ENCODE results near the gene FYCO1. TPM values are rescaled to one million over a fixed set of nuclear protein-coding genes. Genes with fewer than 3 reads are reported as not detected.
"Not testable (repeated sequence)": the region's sequence is repeated elsewhere in the genome, so short reads cannot be mapped to it uniquely, and the experiment has no call there.

The FYCO1 gene
- total RNA-seq, 1 experiment from 2014 or later, result 23.6 TPM

DNA sequence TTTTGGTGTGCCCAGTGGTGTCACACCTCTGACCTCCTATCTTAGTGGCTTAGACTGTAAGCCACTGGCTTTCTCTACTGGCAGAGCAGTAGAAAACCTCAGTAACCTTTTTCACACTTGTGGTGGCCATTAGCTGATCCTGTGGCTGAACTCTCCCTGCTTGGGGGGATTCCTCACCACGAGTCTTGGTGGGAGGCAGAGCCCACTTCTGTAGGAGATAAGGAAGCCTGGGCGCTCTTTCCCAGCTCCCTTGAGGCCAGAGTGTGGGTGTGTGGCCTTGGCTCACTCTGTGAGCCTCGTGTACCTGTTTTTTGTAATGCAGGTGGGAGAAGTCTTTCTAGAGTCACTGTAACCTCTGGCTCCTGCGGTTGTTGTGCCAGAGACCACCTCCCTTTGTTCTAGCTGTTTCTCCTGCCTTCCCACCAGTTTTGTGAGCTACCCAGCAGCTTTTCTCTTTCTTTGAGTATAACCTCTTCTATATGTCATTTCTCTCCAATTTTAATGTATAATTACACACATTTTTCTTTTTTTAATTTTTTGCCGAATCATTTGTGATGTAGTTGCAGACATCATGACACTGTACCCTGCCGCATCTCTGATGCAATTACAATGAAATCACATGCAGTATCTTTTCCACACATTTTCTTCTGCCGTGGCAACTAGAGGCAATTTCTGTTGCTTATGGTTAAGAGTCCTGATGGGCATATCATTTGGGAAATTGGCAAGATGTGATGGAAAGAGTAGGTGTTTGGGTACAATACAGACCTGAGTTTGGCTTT, 17.9 kb upstream of the FYCO1 start:
- in situ Hi-C loops (cut with HindIII; ENCODE audit: low pct_unique_long_range_greater_than_20kb, low sequenced_read_pairs), result no loop called here
- no peak for DNase-seq (ENCODE audit: low read depth)

DNA sequence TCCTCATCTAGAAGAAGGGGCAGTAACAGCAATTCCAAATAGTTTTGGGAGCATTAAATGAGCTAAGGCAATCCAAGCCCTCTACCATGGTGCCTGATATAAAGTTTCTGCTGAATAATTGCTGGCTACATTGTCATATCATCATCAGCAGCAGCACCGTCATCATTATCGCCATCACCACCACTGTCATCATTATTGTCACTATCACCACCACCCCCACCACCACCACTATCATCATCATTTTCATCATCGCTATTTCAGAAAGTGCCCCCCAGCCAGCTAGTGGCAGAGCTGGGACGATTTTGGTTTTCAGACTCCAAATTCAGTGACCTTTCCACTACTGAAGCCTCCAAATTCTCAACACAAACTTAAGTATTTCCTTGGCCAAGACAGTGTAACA, 16.6 kb upstream of the FYCO1 start:
- DNase-seq (ENCODE audit: low read depth), result no peak
- in situ Hi-C loops (cut with HindIII; ENCODE audit: low pct_unique_long_range_greater_than_20kb, low sequenced_read_pairs), result no loop called here

DNA sequence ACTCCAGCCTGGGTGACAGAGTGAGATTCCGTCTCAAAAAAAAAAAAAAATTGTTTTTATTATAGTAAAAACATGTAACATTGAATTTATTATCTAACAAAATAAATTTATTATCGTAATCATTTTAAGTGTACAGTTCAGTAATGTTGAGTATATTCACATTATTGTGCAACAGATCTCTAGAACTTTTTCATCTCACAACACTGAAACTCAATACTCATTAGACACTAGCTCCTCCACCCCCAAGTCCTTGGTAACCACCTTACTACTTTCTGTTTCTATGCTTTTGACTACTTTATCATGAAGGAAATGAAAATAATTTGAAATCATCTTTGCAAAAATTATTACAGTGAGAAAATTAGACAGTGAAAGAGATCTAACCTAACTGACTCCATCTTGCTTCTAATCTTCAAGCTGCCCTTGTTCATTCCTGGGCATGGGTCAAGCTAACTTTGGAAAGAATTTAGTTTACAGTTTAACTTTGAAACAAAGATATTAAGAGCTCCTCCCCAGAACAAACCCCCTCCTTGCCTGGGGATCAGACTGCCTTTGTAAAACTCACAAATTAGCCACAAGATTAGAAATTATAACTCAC, 15.0 kb upstream of the FYCO1 start:
- no peak for DNase-seq (ENCODE audit: low read depth)
- in situ Hi-C loops (cut with HindIII; ENCODE audit: low pct_unique_long_range_greater_than_20kb, low sequenced_read_pairs), result no loop called here

DNA sequence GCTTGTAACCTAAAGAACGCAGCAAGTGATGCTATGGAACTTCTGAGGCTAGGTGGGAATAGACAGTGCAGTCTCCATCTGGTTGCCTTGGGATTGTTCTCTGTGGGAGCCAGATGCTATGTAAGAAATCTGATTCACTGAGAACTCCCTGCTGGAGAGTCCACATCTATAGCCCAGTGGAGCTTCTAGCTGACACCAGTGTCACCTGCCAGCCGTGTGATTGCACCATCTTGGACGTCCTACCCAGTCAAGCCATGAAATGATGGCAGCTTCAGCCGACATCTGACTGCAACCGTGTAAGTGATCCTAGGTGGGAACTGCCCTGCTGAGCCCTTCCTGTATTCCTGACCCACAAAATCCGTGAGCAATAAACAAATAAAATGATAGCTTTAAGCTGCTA, 12.4 kb upstream of the FYCO1 start:
- in situ Hi-C loops (cut with HindIII; ENCODE audit: low pct_unique_long_range_greater_than_20kb, low sequenced_read_pairs), result no loop called here

DNA sequence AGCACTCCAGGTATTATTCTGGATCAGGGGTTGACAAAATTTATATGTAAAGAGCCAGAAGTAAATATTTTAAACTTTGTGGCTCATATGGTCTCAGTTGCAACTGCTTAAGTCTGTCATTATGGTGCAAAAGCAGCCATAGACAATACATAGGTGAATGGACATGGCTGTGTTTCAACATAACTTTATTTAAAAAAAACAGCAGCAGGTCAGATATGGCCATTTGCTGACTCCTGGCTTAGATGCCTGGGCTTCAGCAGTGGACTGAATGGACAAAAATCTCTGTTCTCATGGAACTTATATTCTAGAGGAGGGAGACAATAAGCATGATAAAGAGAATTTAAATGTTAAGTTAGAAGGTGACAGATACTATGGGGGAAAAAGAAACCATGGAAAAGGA, 11.7 kb upstream of the FYCO1 start:
- no peak for DNase-seq (ENCODE audit: low read depth)

More for the DNA sequence above, 12.4 kb upstream of the FYCO1 start:
- no peak for DNase-seq (ENCODE audit: low read depth)

DNA sequence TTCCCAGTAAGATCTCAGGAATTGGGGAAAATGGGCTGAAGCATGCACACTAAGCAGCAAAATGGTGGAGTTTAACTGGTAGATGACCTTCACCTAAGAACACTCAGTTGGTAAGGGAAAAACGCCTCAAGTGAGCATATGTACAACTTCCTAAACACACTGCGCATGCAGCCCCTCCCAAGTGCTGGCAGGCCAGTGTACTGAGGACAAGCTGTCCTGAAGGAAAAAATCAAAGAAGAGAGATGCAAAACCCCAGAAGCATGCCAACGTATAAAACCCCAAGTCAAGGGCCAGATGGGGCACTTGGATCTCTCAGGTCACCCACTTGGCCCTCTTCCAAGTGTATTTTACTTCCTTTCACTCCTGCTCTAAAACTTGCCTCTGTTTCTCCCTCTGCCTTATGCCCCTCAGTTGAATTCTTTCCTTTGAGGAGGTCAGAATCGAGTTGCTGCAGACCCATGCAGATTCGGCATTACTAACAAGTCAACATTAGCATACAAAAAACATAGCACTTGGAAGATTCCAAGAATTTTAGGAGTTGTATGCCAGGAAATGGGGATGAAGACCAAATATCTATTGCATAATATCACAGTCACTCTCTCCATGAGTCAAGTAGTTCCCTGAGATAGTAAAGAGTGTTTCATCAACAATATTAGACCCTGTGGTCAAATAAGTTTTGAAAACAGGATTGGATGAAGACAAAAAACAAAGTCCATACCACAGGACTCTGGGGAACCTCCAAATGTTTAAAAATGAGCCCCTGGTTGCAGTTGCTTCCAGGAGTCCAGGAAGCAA, 10.8 kb upstream of the FYCO1 start:
- in situ Hi-C loops (cut with HindIII; ENCODE audit: low pct_unique_long_range_greater_than_20kb, low sequenced_read_pairs), result no loop called here
- DNase-seq (ENCODE audit: low read depth), result no peak

More for the DNA sequence above, 11.7 kb upstream of the FYCO1 start:
- in situ Hi-C loops (cut with HindIII; ENCODE audit: low pct_unique_long_range_greater_than_20kb, low sequenced_read_pairs), result no loop called here

DNA sequence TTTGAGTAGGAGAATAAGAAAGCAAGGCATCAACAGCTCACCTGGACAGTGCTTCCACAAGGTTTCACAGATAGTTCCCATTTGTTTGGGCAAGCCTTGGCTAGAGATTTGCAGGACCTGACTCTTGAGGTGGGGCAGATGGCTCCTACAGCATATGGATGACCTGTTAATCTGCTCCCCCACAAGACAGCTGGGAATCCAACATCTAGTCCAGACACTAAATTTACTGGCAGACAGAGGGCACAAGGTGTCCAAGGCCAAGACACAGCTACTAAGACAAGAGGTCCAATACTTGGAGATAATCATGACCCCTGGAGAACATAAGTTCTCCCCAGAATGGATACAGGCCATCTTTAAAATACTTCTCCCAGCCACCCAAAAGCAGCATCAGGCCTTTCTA, 8.1 kb upstream of the FYCO1 start:
- DNase-seq (ENCODE audit: low read depth); in situ Hi-C loops (cut with HindIII; ENCODE audit: low pct_unique_long_range_greater_than_20kb, low sequenced_read_pairs): not testable (repeated sequence)

DNA sequence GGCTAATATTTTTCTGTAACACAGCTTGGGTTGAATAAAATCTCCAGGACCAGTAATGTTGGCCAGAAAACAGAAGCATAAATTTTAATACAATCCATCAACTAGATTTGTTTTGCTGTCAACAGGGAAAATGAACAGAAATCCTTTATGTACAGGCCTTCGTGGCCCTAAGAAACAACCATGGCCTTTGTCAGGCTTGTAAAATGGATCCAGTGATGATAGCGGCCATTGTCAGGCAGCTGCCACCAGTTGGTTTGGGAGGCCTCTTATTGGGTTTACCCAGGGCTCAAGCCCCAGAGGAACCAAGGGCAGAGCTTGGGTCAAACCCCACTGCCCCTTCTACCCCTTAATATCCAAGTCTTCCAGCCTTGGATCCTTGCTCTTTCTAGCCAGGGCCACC, 5.6 kb upstream of the FYCO1 start:
- DNase-seq (ENCODE audit: low read depth), result no peak
- in situ Hi-C loops (cut with HindIII; ENCODE audit: low pct_unique_long_range_greater_than_20kb, low sequenced_read_pairs), result no loop called here

DNA sequence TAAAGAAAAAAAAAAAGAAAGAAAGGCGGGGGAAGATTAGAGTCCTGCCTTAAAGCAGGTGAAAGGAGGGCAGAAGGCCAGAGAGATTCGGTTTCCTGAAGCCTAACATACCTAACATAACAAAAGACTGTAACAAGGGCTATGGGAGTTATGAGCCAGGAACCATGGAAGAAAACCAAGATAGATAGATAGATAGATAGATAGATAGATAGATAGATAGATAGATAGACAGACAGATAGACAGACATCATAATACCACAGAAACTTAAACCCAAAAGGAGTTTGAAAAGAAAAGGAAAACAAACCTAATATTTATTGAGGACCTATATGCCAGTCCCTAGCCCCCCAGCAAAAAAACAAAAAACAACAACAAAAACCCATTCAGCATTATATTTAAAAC, 2.3 kb upstream of the FYCO1 start:
- no peak for DNase-seq (ENCODE audit: low read depth)
- in situ Hi-C loops (cut with HindIII; ENCODE audit: low pct_unique_long_range_greater_than_20kb, low sequenced_read_pairs), result no loop called here

DNA sequence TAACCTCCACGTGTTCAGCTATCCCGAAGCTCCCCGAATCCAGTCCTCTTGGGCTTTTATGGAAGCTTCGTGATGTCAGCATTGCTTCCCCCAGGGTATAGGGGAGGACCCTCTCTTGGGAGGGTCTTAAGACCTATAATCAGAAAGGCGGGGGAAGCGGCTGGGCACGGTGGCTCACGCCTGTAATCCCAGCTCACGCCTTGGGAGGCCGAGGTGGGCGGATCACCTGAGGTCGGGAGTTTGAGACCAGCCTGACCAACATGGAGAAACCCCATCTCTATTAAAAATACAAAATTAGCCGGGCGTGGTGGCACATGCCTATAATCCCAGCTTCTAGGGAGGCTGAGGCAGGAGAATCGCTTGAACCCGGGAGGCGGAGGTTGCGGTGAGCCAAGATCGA, 1.9 kb upstream of the FYCO1 start:
- in situ Hi-C loops (cut with HindIII; ENCODE audit: low pct_unique_long_range_greater_than_20kb, low sequenced_read_pairs); DNase-seq (ENCODE audit: low read depth): not testable (repeated sequence)

DNA sequence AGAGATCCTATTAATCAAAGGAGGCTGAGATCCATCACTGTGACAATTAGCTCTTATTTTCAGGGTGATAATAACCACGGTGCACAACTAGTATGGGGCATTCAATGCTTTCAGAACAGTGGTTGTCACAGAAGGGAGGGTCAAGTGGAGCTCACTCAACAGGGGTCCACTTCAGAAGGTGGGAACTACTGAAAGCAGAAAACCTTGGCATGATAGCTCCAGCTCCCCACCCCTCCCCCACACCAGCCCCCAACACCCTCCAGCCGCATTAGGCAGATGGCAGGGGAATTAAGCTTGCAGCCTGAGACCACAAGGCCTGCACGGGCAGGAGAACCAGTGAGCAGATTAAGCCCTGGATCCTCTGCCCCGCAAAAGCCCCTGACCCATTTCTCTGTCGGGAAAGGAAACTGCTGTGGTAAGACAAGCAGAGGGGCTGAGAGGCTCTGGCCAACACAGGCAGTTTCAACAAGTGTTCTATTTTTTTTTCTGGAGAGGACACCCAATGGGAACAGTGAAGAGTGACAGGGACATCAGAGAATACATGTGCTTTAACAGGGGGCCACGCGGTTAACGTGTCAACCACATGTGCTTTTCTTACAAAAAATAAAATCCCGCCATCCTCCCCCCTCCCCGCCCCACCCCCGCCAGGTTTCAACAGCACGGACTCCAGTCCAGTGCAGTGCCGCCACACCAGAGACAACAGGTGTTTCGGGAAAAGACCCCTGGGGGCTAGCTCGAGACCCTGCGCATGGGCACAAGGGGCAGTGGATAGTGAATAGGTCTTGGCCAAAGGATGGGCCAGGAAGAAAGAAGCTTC, 997 bp downstream of the FYCO1 start:
- no peak for DNase-seq (ENCODE audit: low read depth)
- in situ Hi-C loops (cut with HindIII; ENCODE audit: low pct_unique_long_range_greater_than_20kb, low sequenced_read_pairs), result no loop called here

DNA sequence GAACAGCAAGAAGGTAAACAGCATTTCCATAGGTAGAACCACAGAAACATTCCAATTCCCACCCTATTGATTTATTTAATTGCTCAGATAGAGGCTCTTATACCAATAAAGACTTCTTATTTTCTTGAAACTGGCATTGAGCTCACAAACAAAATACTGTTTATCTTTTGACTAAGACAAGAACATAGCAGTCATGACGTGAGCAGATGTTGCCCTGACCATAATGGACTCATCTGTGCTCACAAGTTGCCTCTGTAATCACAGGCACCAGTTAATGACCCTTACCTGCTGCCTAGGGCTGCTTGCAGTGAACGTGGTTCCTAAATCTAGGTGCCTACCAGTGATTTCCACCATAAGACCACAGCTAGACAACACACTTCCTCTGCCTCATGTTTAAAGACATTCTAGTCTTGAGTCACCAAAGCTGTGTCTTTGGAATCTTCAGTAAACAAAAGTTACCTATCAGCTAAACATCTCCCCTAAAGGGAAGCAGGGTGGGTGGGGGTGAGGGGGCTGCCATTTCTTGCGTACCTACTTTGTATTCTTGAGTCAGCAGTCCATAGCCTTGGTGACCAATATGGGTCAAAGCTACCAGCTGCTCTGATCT, 2.1 kb downstream of the FYCO1 start:
- DNase-seq (ENCODE audit: low read depth), result no peak
- in situ Hi-C loops (cut with HindIII; ENCODE audit: low pct_unique_long_range_greater_than_20kb, low sequenced_read_pairs), result no loop called here

DNA sequence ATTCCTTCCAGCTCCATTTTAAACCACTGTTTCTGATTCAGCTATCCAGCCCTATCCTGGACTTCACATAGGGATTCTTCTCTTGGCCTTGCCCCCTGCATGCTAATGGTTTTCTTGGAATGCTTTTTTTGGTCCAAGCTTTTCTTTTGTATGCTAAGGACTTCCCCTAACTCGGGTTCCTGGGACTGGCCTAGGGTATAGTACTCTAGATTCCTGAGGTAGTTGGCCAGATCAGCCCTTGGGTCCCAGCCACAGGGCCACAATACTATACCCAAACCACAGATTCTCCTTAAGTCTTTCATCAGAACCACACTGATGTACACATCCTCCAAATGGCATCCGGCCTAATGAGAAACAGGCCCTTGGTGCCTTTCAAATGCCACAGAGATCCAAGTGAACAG, 2.8 kb downstream of the FYCO1 start:
- in situ Hi-C loops (cut with HindIII; ENCODE audit: low pct_unique_long_range_greater_than_20kb, low sequenced_read_pairs), result no loop called here
- DNase-seq (ENCODE audit: low read depth), result no peak

DNA sequence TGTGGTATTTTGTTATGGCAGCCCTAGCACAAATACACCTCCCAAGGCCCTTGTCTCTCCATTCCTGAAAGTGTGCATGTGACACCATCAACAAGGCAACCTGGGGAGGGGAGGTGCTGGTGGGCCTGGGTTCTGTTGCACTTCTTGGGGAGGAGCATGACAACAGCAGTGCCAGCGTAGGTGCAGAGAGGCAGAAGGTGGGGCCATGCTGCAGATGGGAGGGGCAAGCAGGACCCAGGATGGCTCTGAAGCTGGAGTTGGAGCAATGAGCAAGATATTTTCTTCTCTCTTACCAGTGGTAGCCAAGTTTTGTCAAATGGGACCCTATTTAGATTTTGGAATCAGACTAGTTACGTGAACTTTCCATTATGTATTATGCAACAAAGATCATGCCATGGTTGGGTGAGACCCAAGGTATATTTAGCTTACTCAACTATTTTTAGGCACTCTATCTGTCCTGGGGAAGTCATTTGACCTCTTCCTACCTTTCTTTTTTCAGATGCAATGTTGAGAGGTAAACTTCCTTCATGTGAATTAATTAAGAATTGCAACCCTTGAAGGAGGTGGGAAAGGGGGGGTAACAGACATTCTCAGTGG, 3.4 kb downstream of the FYCO1 start:
- in situ Hi-C loops (cut with HindIII; ENCODE audit: low pct_unique_long_range_greater_than_20kb, low sequenced_read_pairs), result no loop called here
- DNase-seq (ENCODE audit: low read depth), result no peak

DNA sequence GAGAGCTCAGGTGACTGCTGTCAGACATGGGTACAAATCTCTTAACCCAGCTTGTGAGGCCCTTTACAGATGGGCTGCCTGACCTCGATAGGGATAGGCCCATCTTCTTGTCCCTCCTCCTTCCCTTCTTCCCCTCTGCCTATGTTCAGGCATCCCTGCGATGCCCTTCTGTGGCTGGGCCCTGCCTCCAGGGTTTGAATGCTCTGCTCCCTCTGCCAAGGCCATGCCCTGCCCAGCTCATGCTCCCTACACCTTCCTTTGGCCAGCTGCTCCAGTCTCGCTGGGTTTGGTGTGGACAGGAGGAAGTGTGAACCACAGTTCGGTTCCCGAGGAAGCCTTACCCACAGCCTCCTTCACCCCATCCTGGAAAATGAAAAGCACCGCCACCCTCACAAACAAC, 4.3 kb downstream of the FYCO1 start:
- in situ Hi-C loops (cut with HindIII; ENCODE audit: low pct_unique_long_range_greater_than_20kb, low sequenced_read_pairs), result no loop called here
- no peak for DNase-seq (ENCODE audit: low read depth)

DNA sequence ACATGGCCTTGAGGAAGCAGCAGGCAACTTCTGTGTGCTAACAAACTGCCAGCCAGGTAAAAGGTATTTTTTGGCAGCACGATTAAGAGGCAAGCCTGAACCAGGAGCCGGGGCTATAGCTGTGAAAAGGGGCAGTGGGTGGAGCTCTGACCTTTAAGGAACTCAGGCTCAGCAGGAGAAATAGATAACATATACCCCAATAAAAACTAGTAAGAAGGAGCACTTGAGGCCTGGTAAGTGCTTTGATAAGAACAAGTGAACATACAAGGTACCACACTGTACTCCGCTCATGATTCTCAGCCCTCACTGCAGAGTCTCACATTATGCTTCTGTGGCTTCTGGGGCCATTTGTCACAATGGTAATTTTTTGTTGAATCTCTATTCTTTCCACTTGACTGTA, 5.4 kb downstream of the FYCO1 start:
- in situ Hi-C loops (cut with HindIII; ENCODE audit: low pct_unique_long_range_greater_than_20kb, low sequenced_read_pairs), result no loop called here
- DNase-seq (ENCODE audit: low read depth), result no peak

DNA sequence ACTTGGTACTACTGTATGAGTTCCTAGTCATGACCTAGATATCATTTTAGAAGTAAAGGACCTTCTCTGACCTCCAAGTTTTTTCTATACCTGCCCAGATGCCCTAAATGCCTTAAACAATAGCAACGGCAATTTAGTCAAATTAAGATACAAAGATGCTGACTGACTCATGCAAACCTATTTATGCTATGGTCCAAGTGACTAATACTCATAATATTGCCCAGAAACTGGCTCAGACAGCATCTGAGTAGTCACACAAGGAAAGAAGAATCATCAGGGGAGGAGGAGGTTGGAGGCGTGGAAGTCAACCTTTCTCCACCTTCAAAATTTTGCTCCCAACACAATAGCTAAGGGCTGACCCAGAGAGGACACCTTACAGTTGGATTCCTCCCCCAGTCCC, 6.8 kb downstream of the FYCO1 start:
- DNase-seq (ENCODE audit: low read depth), result peak; percentile 17
- in situ Hi-C loops (cut with HindIII; ENCODE audit: low pct_unique_long_range_greater_than_20kb, low sequenced_read_pairs), result no loop called here

DNA sequence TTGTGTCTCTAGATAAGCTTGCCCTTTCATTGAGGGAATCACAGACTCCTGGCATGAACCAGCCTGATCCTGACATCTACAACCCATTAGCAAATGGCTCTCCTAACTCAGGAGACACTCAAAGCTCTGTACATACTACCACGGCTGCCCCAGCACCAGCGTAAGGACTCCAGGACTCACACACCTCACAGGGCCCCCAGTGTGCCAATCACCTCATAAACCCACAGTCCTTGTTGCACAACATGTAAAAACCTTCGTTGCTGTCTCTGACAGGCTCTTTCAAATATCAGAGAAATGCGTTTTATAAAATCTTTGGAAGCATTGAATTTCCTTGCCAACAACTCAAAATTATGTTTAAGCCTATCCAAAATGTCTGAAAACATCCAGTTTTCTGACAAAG, 7.3 kb downstream of the FYCO1 start:
- in situ Hi-C loops (cut with HindIII; ENCODE audit: low pct_unique_long_range_greater_than_20kb, low sequenced_read_pairs), result no loop called here
- no peak for DNase-seq (ENCODE audit: low read depth)

All from Caki2 (cell line).